ENCODE data around the gene NCOA5.

GRCh38 chr20:46122071-46122470 lies 32.3 kb upstream of the NCOA5 start:
- TF ChIP-seq CTCF (IDR thresholded peaks at IDR 0.05 in 4 of 5, conservative IDR thresholded peaks at IDR 0.05 in 1 of 5): no peak
- TF ChIP-seq POLR2A (IDR thresholded peaks at IDR 0.05): no peak
